Endothelial cell of umbilical vein (primary cell): ENCODE data around the gene CSTA. TPM values are rescaled to one million over a fixed set of nuclear protein-coding genes. Genes with fewer than 3 reads are reported as not detected.

Source experiments
- BruUV-seq: library from RNA; stranded (reverse); fragments of 400-500 nt; replicated peaks from 2 replicates; lab custom pipeline; 2021; lab: Mats Ljungman, UMichigan
- CTCF ChIA-PET: fragments of 300-600, 350-600 bp; sonication (Branson Sonifier 250); formaldehyde crosslinking; loops from one replicate; lab custom pipeline; 2021; ENCODE audit warnings: antibody characterized with exemption, inconsistent platforms; lab: Charles Lee
- POLR2A ChIA-PET: fragments of 300-600, 350-600 bp; sonication (Branson Sonifier 250); formaldehyde crosslinking; loops from one replicate; lab custom pipeline; 2021; ENCODE audit warnings: antibody characterized with exemption, inconsistent platforms; lab: Charles Lee
- DNase-seq: peaks from one replicate; pipeline ENCODE4 v3.0.0-alpha.2; 2011; ENCODE audit warnings: low read depth, low spot score
- FAIRE-seq: peaks from 2 replicates; lab custom pipeline; 2011; peaks lifted over from hg19 to GRCh38; lab: Jason Lieb, UNC
- H2AFZ ChIP-seq: 2 replicates; pipeline ENCODE4 v1.6.0; 2012; ENCODE audit warnings: low read depth, low read length, control low read depth, inconsistent platforms
- H3K27ac ChIP-seq: 2 replicates; pipeline ENCODE4 v1.5.1; 2011; ENCODE audit warnings: low read depth, mild to moderate bottlenecking, control low read depth, low read length, moderate library complexity; ENCODE audit not compliant: insufficient read depth
- H3K27me3 ChIP-seq, 2 experiments: 2 replicates each; pipeline versions ENCODE4 v1.6.0 to v1.6.1; 2011; ENCODE audit warnings: low read length in 2 of 2, mixed read lengths in 1 of 2; ENCODE audit not compliant: control insufficient read depth in 2 of 2, insufficient read depth in 2 of 2
- H3K36me3 ChIP-seq, 2 experiments: 2 replicates in 1 of 2; 3 replicates in 1 of 2; pipeline ENCODE4 v1.5.1; 2011; ENCODE audit warnings: low read length in 2 of 2, mild to moderate bottlenecking in 1 of 2, moderate library complexity in 1 of 2; ENCODE audit not compliant: control insufficient read depth in 2 of 2, insufficient read depth in 2 of 2; ENCODE audit errors: extremely low read depth in 1 of 2
- H3K4me1 ChIP-seq: 3 replicates; pipeline ENCODE4 v1.5.1; 2011; ENCODE audit warnings: mild to moderate bottlenecking, low read length; ENCODE audit not compliant: control insufficient read depth, insufficient read depth; ENCODE audit errors: extremely low read depth
- H3K4me2 ChIP-seq: 2 replicates; pipeline ENCODE4 v1.6.1; 2011; ENCODE audit warnings: low read length, control low read depth, mixed read lengths; ENCODE audit not compliant: insufficient read depth
- H3K4me3 ChIP-seq, 3 experiments: fragments of 200-600 bp in 1 of 3; sonication (generic), shearing (Covaris generic) in 1 of 3; replicated peaks in 1 of 3; 2 replicates each; pipeline ENCODE4 v1.5.1; 2011 to 2016; ENCODE audit warnings: control low read depth in 3 of 3, low read length in 3 of 3, mild to moderate bottlenecking in 2 of 3, inconsistent platforms in 1 of 3, low read depth in 1 of 3, moderate library complexity in 1 of 3; ENCODE audit not compliant: insufficient read depth in 1 of 3
- H3K79me2 ChIP-seq: 2 replicates; pipeline ENCODE4 v1.6.0; 2012; ENCODE audit warnings: low read length, inconsistent platforms; ENCODE audit not compliant: control insufficient read depth, insufficient read depth
- H3K9ac ChIP-seq: replicated peaks from 2 replicates; pipeline ENCODE3; 2011; ENCODE audit warnings: low read length, control low read depth; ENCODE audit not compliant: insufficient read depth; ENCODE audit errors: extremely low read depth
- H3K9me1 ChIP-seq: replicated peaks from 3 replicates; pipeline ENCODE4 v1.6.0; 2011; ENCODE audit warnings: mild to moderate bottlenecking, low read length; ENCODE audit not compliant: control insufficient read depth, insufficient read depth; ENCODE audit errors: extremely low read depth
- H3K9me3 ChIP-seq: replicated peaks from 2 replicates; pipeline ENCODE4 v1.5.1; 2012; ENCODE audit warnings: low read length, inconsistent platforms; ENCODE audit not compliant: control insufficient read depth, insufficient read depth
- H4K20me1 ChIP-seq: replicated peaks from 2 replicates; pipeline ENCODE3; 2011; ENCODE audit warnings: mild to moderate bottlenecking, low read length; ENCODE audit not compliant: control insufficient read depth, insufficient read depth; ENCODE audit errors: extremely low read depth
- CTCF ChIP-seq, 2 donors: IDR thresholded peaks; 1 replicate in 1 of 2; 2 replicates in 1 of 2; pipeline ENCODE4 v1.5.1; 2011; ENCODE audit warnings: low read length in 2 of 2, mild to moderate bottlenecking in 2 of 2, moderate library complexity in 2 of 2, control low read depth in 1 of 2, inconsistent platforms in 1 of 2, low read depth in 1 of 2; ENCODE audit not compliant: insufficient read depth in 1 of 2; ENCODE audit errors: extremely low read depth in 1 of 2
- EZH2 ChIP-seq: IDR thresholded peaks from 2 replicates; pipeline ENCODE4 v1.6.1; 2012; ENCODE audit warnings: borderline replicate concordance, low read depth, mild to moderate bottlenecking, moderate library complexity, low read length, inconsistent platforms; ENCODE audit not compliant: severe bottlenecking
- FOS ChIP-seq: IDR thresholded peaks from 2 replicates; pipeline ENCODE4 v1.6.1; 2011; ENCODE audit warnings: mild to moderate bottlenecking, low read length, moderate library complexity, borderline replicate concordance; ENCODE audit not compliant: insufficient read depth
- GATA2 ChIP-seq: IDR thresholded peaks from 2 replicates; pipeline ENCODE4 v1.7.0; 2011; ENCODE audit warnings: low read depth, mild to moderate bottlenecking, moderate library complexity, mixed read lengths, low read length; ENCODE audit not compliant: insufficient read length, insufficient read depth
- JUN ChIP-seq: IDR thresholded peaks from 2 replicates; pipeline ENCODE4 v1.6.1; 2011; ENCODE audit warnings: borderline replicate concordance, low read depth; ENCODE audit not compliant: insufficient read length, insufficient read depth
- MYC ChIP-seq: IDR thresholded peaks from one replicate; pipeline ENCODE4 v1.6.1; 2011; ENCODE audit warnings: mild to moderate bottlenecking, low read depth, low read length
- POLR2A ChIP-seq: IDR thresholded peaks from 2 replicates; pipeline ENCODE4 v1.6.1; 2012; ENCODE audit warnings: low read depth, mild to moderate bottlenecking, control low read depth, low read length
- POLR2AphosphoS5 ChIP-seq: IDR thresholded peaks from 2 replicates; pipeline ENCODE4 v1.6.1; 2012; ENCODE audit warnings: low read depth, mild to moderate bottlenecking, control low read depth, low read length, moderate library complexity; ENCODE audit not compliant: insufficient read depth
- dilution Hi-C: fragments of 300-500 bp; cut with MboI; formaldehyde crosslinking; loops from one replicate; pipeline ENCODE4 v1.15.0; 2019; ENCODE audit warnings: low sequenced_read_pairs; ENCODE audit not compliant: extremely low pct_ligation_motif_present
- intact Hi-C: fragments of 100-400 bp; cut with micrococcal nuclease; formaldehyde crosslinking; loops from one replicate; pipeline ENCODE4 v1.10.0; 2022
- polyA plus RNA-seq, 4 experiments: library from polyadenylated mRNA; depleted of rRNA in 3 of 4; stranded (reverse) in 3 of 4; unstranded in 1 of 4; fragments of >200 nt; gene quantifications; 2 replicates each; pipeline versions ENCODE4 v1.2.1 to v1.2.3, GENCODE V29; 2011 to 2012; ENCODE audit warnings: missing spikeins in 1 of 4
- total RNA-seq: library from RNA; stranded (reverse); gene quantifications from 2 replicates; pipeline ENCODE4 v1.2.3, GENCODE V29; 2021
- TF ChIP-seq, protein P1 (sequence below): IDR thresholded peaks from 2 replicates; pipeline ENCODE4 v1.6.1; 2011; ENCODE audit not compliant: insufficient read depth, insufficient read length

CSTA gene
- total and polyA plus RNA-seq, 2 donors (not counting 3 experiments of a cell fraction or from before 2014, with no cell fraction given): not detected

- no peak for TF ChIP-seq POLR2A
- TF ChIP-seq MYC: no peak
- no peak for TF ChIP-seq FOS
- no peak for TF ChIP-seq POLR2AphosphoS5
- TF ChIP-seq JUN: no peak
- TF ChIP-seq, protein P1, sequence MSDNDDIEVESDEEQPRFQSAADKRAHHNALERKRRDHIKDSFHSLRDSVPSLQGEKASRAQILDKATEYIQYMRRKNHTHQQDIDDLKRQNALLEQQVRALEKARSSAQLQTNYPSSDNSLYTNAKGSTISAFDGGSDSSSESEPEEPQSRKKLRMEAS: no peak
- TF ChIP-seq EZH2: no peak
- no peak for TF ChIP-seq CTCF (IDR thresholded peaks at IDR 0.05; ENCODE audit: extremely low read depth in 1 of 2, insufficient read depth in 1 of 2, low read depth in 1 of 2, low read length in 2 of 2)
- TF ChIP-seq GATA2: no peak
- BruUV-seq: no TSS peak
- CTCF ChIA-PET: no interaction called here
- FAIRE-seq (no peak), DNase-seq (no peak)
- no peaks in the 10 kb centered on the region for H3K9me3 ChIP-seq
- H2AFZ ChIP-seq: no peak overlapping the region
- POLR2A ChIA-PET: no interaction called here
- no peak overlapping the region for H3K27ac ChIP-seq
- H4K20me1 ChIP-seq: no peaks in the 10 kb centered on the region
- peaks cover 0 to 1% of the 10 kb centered on the region in 2 experiments for H3K27me3 ChIP-seq
- no peaks in the 10 kb centered on the region for H3K9me1 ChIP-seq
- dilution Hi-C loops (no loop called here), intact Hi-C loops (no loop called here)
- H3K4me3 ChIP-seq: no peak overlapping the region
- no peaks in the 10 kb centered on the region for H3K36me3 ChIP-seq
- no peak overlapping the region for H3K4me2 ChIP-seq
- no peak overlapping the region for H3K9ac ChIP-seq
- H3K4me1 ChIP-seq: no peaks in the 10 kb centered on the region
- H3K79me2 ChIP-seq: no peaks in the 10 kb centered on the region
Observed at GRCh38 chr3:122295266-122296062, 29.6 kb upstream of the CSTA start.
